ENCODE measurements around the gene HS3ST3A1. TPM values are rescaled to one million over a fixed set of nuclear protein-coding genes. Genes with fewer than 3 reads are reported as not detected.
"Not testable (repeated sequence)": the region's sequence is repeated elsewhere in the genome, so short reads cannot be mapped to it uniquely, and the experiment has no call there.

Gene HS3ST3A1
- total and polyA plus RNA-seq, 4 donors: 2.1 to 4.4 (median 4.1) TPM

DNA sequence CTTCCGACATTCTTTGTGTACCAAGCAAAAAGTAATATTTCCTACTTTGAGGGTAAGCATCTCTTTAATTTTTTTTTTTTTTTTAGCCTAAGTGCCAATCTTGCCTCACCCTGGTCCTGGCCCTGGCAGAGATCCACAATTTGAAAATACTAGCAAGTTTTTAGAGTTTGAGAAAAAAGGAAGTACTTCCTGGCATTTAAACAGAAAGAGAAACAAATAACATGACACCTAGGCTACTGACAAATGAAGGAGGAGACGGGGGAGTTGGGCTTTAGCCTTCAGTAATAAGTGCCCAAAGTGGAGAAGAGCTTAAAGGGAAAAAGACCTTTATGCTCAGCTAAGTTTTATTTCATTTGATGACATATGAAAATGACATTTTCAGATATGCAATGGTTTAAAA lies 92.8 kb downstream of the HS3ST3A1 start:
- Histone ChIP-seq H3K27me3 (ENCODE audit: control insufficient read depth, insufficient read depth, low read length) (no peaks in the 10 kb centered on the region), H3K9me3 (ENCODE audit: control insufficient read depth, insufficient read depth, low read length) (no peaks in the 10 kb centered on the region), H3K4me1 (ENCODE audit: control insufficient read depth, insufficient read depth, low read length) (peaks cover 4% of the 10 kb centered on the region), H3K4me3 (ENCODE audit: low read depth, low read length) (no peak overlapping the region), H3K27ac (ENCODE audit: low read depth, low read length) (no peak overlapping the region), H3K36me3 (ENCODE audit: control insufficient read depth, insufficient read depth, low read length) (no peaks in the 10 kb centered on the region)
- no peak for DNase-seq (ENCODE audit: low read depth in 4 of 6, low spot score in 6 of 6)
- WGBS (ENCODE audit: insufficient coverage): no CpG with 5 or more reads among the region's 2 CpGs

DNA sequence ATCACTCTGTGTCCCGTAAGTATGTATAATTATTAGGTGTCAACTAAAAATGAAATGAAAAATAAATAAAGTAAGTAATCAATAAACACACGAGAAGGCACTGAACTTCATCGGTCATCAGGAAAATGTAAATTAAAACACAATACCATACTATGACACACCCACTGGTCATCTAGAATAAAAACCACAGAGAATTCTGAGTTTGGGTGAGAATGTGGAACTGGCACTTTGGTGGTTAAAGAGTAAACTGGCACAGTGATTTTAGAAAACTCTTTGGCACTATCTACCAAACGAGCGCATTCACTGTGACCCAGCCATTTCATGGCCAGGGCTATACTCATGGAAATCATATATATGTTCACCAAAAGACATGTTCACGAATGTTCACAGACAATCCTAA lies 98.2 kb downstream of the HS3ST3A1 start:
- Histone ChIP-seq H3K27me3 (ENCODE audit: control insufficient read depth, insufficient read depth, low read length) (no peaks in the 10 kb centered on the region), H3K9me3 (ENCODE audit: control insufficient read depth, insufficient read depth, low read length) (no peaks in the 10 kb centered on the region), H3K4me3 (ENCODE audit: low read depth, low read length) (no peak overlapping the region), H3K36me3 (ENCODE audit: control insufficient read depth, insufficient read depth, low read length) (no peaks in the 10 kb centered on the region), H3K27ac (ENCODE audit: low read depth, low read length) (no peak overlapping the region), H3K4me1 (ENCODE audit: control insufficient read depth, insufficient read depth, low read length) (no peaks in the 10 kb centered on the region)
- 100% methylated on average over 1 of the region's 6 CpGs for WGBS (ENCODE audit: insufficient coverage)
- DNase-seq (ENCODE audit: low read depth in 4 of 6, low spot score in 6 of 6): no peak

GRCh38 chr17:13502263-13502662 lies 99.5 kb downstream of the HS3ST3A1 start:
- no peaks in the 10 kb centered on the region for H3K4me1 ChIP-seq (ENCODE audit: control insufficient read depth, insufficient read depth, low read length)
- no peaks in the 10 kb centered on the region for H3K36me3 ChIP-seq (ENCODE audit: control insufficient read depth, insufficient read depth, low read length)
- no peaks in the 10 kb centered on the region for H3K27me3 ChIP-seq (ENCODE audit: control insufficient read depth, insufficient read depth, low read length)
- H3K9me3 ChIP-seq (ENCODE audit: control insufficient read depth, insufficient read depth, low read length): no peaks in the 10 kb centered on the region
- H3K4me3 ChIP-seq (ENCODE audit: low read depth, low read length): no peak overlapping the region
- DNase-seq (ENCODE audit: low read depth in 4 of 6, low spot score in 6 of 6): no peak
- 96% methylated on average over 2 of the region's 2 CpGs for WGBS (ENCODE audit: insufficient coverage)
- H3K27ac ChIP-seq (ENCODE audit: low read depth, low read length): no peak overlapping the region

DNA sequence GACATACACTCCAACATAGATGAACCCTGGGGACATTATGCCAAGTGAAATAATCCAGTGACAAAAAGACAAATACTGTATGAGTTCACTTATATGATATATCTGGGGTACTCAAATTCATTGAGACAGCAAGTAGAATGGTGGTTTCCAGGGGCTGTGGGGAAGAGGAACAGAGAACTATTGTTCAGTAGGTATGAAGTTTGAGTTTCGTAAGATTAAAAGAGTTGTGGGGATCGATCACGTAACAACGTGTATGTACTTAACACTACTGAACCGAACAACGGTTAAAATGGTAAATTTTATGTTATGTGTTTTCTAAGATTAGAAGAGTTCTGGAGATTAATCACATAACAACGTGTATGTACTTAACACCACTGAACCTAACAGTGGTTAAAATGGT lies 100.8 kb downstream of the HS3ST3A1 start:
- no peaks in the 10 kb centered on the region for H3K36me3 ChIP-seq (ENCODE audit: control insufficient read depth, insufficient read depth, low read length)
- H3K4me3 ChIP-seq (ENCODE audit: low read depth, low read length): no peak overlapping the region
- no peaks in the 10 kb centered on the region for H3K9me3 ChIP-seq (ENCODE audit: control insufficient read depth, insufficient read depth, low read length)
- 93% methylated on average over 4 of the region's 7 CpGs for WGBS (ENCODE audit: insufficient coverage)
- no peaks in the 10 kb centered on the region for H3K4me1 ChIP-seq (ENCODE audit: control insufficient read depth, insufficient read depth, low read length)
- no peak for DNase-seq (ENCODE audit: low read depth in 4 of 6, low spot score in 6 of 6)
- H3K27ac ChIP-seq (ENCODE audit: low read depth, low read length): no peak overlapping the region
- H3K27me3 ChIP-seq (ENCODE audit: control insufficient read depth, insufficient read depth, low read length): no peaks in the 10 kb centered on the region

GRCh38 chr17:13498184-13498583 lies 103.5 kb downstream of the HS3ST3A1 start:
- no peaks in the 10 kb centered on the region for H3K27me3 ChIP-seq (ENCODE audit: control insufficient read depth, insufficient read depth, low read length)
- no peaks in the 10 kb centered on the region for H3K4me1 ChIP-seq (ENCODE audit: control insufficient read depth, insufficient read depth, low read length)
- no peaks in the 10 kb centered on the region for H3K36me3 ChIP-seq (ENCODE audit: control insufficient read depth, insufficient read depth, low read length)
- DNase-seq (ENCODE audit: low read depth in 4 of 6, low spot score in 6 of 6): no peak
- WGBS (ENCODE audit: insufficient coverage): 78% methylated on average over 3 of the region's 3 CpGs
- H3K9me3 ChIP-seq (ENCODE audit: control insufficient read depth, insufficient read depth, low read length): no peaks in the 10 kb centered on the region
- no peak overlapping the region for H3K27ac ChIP-seq (ENCODE audit: low read depth, low read length)
- H3K4me3 ChIP-seq (ENCODE audit: low read depth, low read length): no peak overlapping the region

DNA sequence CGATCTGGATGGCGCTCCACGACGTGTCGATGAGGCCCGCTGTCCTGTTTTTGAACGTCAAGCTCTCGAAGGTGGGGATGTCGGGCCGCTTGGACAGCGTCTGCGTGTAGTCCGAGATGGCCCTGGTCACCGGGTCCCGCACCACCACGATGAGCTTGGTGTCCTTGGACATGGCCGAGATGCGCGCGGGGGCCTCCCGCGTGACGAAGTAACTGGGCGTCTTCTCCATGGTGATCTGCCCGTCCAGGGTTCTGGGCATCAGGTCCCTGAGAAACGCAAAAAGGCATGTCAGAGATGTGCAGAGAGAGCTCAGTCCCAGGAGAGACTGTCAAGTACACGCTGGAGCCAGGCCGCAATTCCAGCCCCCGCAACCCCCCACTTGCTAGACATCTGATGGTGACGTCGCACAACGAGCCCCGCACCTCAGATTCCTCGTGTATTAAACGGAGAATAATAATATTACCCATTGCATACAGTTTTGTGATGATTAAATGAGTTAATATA lies 105.1 kb downstream of the HS3ST3A1 start:
- H3K4me3 ChIP-seq (ENCODE audit: low read depth, low read length); H3K4me1 ChIP-seq (ENCODE audit: control insufficient read depth, insufficient read depth, low read length); H3K27me3 ChIP-seq (ENCODE audit: control insufficient read depth, insufficient read depth, low read length); DNase-seq (ENCODE audit: low read depth in 4 of 6, low spot score in 6 of 6); H3K9me3 ChIP-seq (ENCODE audit: control insufficient read depth, insufficient read depth, low read length); H3K27ac ChIP-seq (ENCODE audit: low read depth, low read length); H3K36me3 ChIP-seq (ENCODE audit: control insufficient read depth, insufficient read depth, low read length): not testable (repeated sequence)
- 97% methylated on average over 16 of the region's 35 CpGs for WGBS (ENCODE audit: insufficient coverage)

GRCh38 chr17:13495423-13495822 lies 106.3 kb downstream of the HS3ST3A1 start:
- Histone ChIP-seq H3K27me3 (ENCODE audit: control insufficient read depth, insufficient read depth, low read length) (no peaks in the 10 kb centered on the region), H3K36me3 (ENCODE audit: control insufficient read depth, insufficient read depth, low read length) (no peaks in the 10 kb centered on the region), H3K4me3 (ENCODE audit: low read depth, low read length) (no peak overlapping the region), H3K27ac (ENCODE audit: low read depth, low read length) (no peak overlapping the region), H3K9me3 (ENCODE audit: control insufficient read depth, insufficient read depth, low read length) (no peaks in the 10 kb centered on the region), H3K4me1 (ENCODE audit: control insufficient read depth, insufficient read depth, low read length) (no peaks in the 10 kb centered on the region)
- no CpG with 5 or more reads among the region's 2 CpGs for WGBS (ENCODE audit: insufficient coverage)
- DNase-seq (ENCODE audit: low read depth in 4 of 6, low spot score in 6 of 6): no peak

DNA sequence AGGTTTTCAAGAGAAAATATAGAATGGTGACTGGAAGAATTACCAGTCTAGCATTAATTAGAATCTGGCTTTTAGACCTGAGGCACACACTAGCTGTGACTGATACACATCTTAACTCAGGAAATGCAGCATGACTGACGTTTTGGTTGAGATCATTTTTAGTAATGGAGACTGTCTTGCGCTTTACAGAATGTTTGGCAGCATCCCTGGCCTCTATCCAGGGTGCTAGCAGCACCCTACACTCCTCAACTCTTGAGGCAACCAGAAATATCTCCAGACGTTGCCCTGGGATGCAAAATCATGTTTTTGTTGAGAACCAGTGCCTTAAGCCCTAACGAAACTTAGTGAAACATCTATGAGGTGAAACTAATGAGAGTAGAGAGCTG lies 109.0 kb downstream of the HS3ST3A1 start:
- Histone ChIP-seq H3K4me1 (ENCODE audit: control insufficient read depth, insufficient read depth, low read length) (no peaks in the 10 kb centered on the region), H3K4me3 (ENCODE audit: low read depth, low read length) (no peak overlapping the region), H3K9me3 (ENCODE audit: control insufficient read depth, insufficient read depth, low read length) (no peaks in the 10 kb centered on the region), H3K27ac (ENCODE audit: low read depth, low read length) (no peak overlapping the region), H3K36me3 (ENCODE audit: control insufficient read depth, insufficient read depth, low read length) (no peaks in the 10 kb centered on the region), H3K27me3 (ENCODE audit: control insufficient read depth, insufficient read depth, low read length) (no peaks in the 10 kb centered on the region)
- WGBS (ENCODE audit: insufficient coverage): 46% methylated on average over 3 of the region's 4 CpGs
- no peak for DNase-seq (ENCODE audit: low read depth in 4 of 6, low spot score in 6 of 6)

DNA sequence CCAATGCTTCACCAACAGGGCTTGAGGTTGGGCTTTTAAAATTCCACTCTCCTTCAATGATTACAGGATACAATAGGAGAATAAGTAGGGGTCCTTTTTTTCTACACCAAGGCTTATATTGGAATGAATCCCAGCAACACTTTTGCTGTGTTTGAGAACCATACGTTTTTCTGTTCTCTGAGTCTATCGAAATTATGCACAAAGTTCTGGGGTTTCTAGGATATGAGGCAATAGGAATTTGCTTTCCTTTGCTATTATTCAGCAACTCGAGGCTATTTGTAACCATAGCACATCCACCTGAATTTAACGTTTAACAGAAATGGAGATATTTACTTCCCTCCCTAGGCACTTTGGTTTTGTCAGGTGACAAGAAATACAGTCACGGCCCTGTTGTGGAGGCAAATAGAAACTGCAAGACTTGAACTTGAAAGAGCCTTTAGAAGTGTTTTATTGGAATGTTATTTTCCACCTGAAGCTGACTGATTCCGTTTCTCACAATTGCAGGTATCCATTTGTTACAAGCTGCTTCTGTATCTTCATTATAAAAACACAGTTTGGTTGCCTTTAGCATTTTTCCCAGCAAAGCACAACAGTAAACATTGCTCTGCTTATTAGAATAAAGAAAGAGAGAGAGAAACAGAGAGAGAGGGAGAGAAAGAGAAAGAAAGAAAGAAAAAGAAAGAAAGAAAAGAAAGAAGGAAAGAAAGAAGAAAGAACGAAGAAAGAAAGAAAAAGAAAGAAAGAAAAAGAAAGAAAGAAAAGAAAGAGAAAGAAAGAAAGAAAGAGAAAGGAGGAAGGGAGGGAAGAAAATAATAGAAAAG lies 109.6 kb downstream of the HS3ST3A1 start:
- Histone ChIP-seq H3K4me3 (ENCODE audit: low read depth, low read length) (no peak overlapping the region), H3K27ac (ENCODE audit: low read depth, low read length) (no peak overlapping the region), H3K36me3 (ENCODE audit: control insufficient read depth, insufficient read depth, low read length) (no peaks in the 10 kb centered on the region), H3K4me1 (ENCODE audit: control insufficient read depth, insufficient read depth, low read length) (no peaks in the 10 kb centered on the region), H3K27me3 (ENCODE audit: control insufficient read depth, insufficient read depth, low read length) (no peaks in the 10 kb centered on the region), H3K9me3 (ENCODE audit: control insufficient read depth, insufficient read depth, low read length) (no peaks in the 10 kb centered on the region)
- WGBS (ENCODE audit: insufficient coverage): 50% methylated on average over 1 of the region's 7 CpGs
- peak in 2 of 6 donors; percentile 9 to 43 for DNase-seq (ENCODE audit: low read depth in 4 of 6, low spot score in 6 of 6)

DNA sequence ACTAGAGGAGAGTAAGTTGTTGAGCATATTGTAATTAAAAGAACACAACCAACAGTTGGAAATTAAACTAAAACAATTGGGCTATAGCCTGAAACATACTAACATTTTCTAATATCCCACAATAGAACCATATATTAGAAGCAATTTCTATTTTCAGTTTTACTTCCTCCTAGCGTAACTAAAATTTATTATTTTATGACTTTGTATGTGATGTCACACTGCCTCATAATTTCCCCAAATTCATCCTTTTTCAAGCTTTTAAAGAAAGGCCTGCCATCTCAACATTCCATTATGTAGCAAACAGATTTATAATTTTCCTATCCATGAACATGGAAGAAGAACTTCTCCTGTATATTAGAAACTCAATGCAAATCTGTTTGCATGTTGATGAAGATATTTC lies 110.2 kb downstream of the HS3ST3A1 start:
- Histone ChIP-seq H3K4me3 (ENCODE audit: low read depth, low read length) (no peak overlapping the region), H3K9me3 (ENCODE audit: control insufficient read depth, insufficient read depth, low read length) (no peaks in the 10 kb centered on the region), H3K36me3 (ENCODE audit: control insufficient read depth, insufficient read depth, low read length) (no peaks in the 10 kb centered on the region), H3K27me3 (ENCODE audit: control insufficient read depth, insufficient read depth, low read length) (no peaks in the 10 kb centered on the region), H3K27ac (ENCODE audit: low read depth, low read length) (no peak overlapping the region), H3K4me1 (ENCODE audit: control insufficient read depth, insufficient read depth, low read length) (no peaks in the 10 kb centered on the region)
- DNase-seq (ENCODE audit: low read depth in 4 of 6, low spot score in 6 of 6): no peak
- WGBS (ENCODE audit: insufficient coverage): no CpG with 5 or more reads among the region's 1 CpG
